Astrocyte (in vitro differentiated cells and primary cell): ENCODE data around the gene PTCH2. TPM values are rescaled to one million over a fixed set of nuclear protein-coding genes. Genes with fewer than 3 reads are reported as not detected.

ENCODE experiments used
- DNase-seq: peaks from one replicate; pipeline ENCODE4 v3.0.0-alpha.2; 2010; ENCODE audit warnings: low read depth
- FAIRE-seq: peaks from 2 replicates; lab custom pipeline; 2011; peaks lifted over from hg19 to GRCh38; lab: Jason Lieb, UNC
- H2AFZ ChIP-seq: 2 replicates; pipeline ENCODE4 v1.6.0; 2012; ENCODE audit warnings: low read depth, low read length, inconsistent platforms
- H3K27ac ChIP-seq: 2 replicates; pipeline ENCODE4 v1.5.1; 2011; ENCODE audit warnings: low read depth, low read length, inconsistent platforms
- H3K27me3 ChIP-seq: 2 replicates; pipeline ENCODE4 v1.6.0; 2011; ENCODE audit warnings: low read length, inconsistent platforms; ENCODE audit not compliant: insufficient read depth
- H3K36me3 ChIP-seq: 2 replicates; pipeline ENCODE4 v1.5.1; 2011; ENCODE audit warnings: low read length, inconsistent platforms; ENCODE audit not compliant: insufficient read depth
- H3K4me1 ChIP-seq: 2 replicates; pipeline ENCODE4 v1.5.1; 2011; ENCODE audit warnings: low read length, inconsistent platforms; ENCODE audit not compliant: insufficient read depth
- H3K4me2 ChIP-seq: 2 replicates; pipeline ENCODE4 v1.6.0; 2012; ENCODE audit warnings: low read length, inconsistent platforms
- H3K4me3 ChIP-seq: 2 replicates; pipeline ENCODE4 v1.5.1; 2011; ENCODE audit warnings: low read depth, mild to moderate bottlenecking, low read length, inconsistent platforms; ENCODE audit not compliant: insufficient read depth
- H3K79me2 ChIP-seq: 2 replicates; pipeline ENCODE4 v1.6.0; 2012; ENCODE audit warnings: mild to moderate bottlenecking, low read length, inconsistent platforms; ENCODE audit not compliant: insufficient read depth
- H3K9ac ChIP-seq: 2 replicates; pipeline ENCODE4 v1.6.0; 2012; ENCODE audit warnings: mild to moderate bottlenecking, low read length, inconsistent platforms
- H3K9me3 ChIP-seq: 2 replicates; pipeline ENCODE4 v1.5.1; 2012; ENCODE audit warnings: low read depth, mild to moderate bottlenecking, low read length, inconsistent platforms; ENCODE audit not compliant: insufficient read depth
- H4K20me1 ChIP-seq: 2 replicates; pipeline ENCODE4 v1.6.0; 2012; ENCODE audit warnings: low read length, inconsistent platforms; ENCODE audit not compliant: insufficient read depth
- H3K27ac Mint-ChIP-seq: one replicate; pipeline ENCODE4 v1.8.0; 2021; ENCODE audit warnings: mild to moderate bottlenecking, mixed read lengths; ENCODE audit not compliant: unreplicated experiment
- H3K27me3 Mint-ChIP-seq: one replicate; pipeline ENCODE4 v1.8.0; 2021; ENCODE audit warnings: low read depth, mixed read lengths; ENCODE audit not compliant: unreplicated experiment
- H3K36me3 Mint-ChIP-seq: one replicate; pipeline ENCODE4 v1.8.0; 2021; ENCODE audit warnings: low read depth, mixed read lengths; ENCODE audit not compliant: unreplicated experiment
- H3K4me1 Mint-ChIP-seq: one replicate; pipeline ENCODE4 v1.8.0; 2021; ENCODE audit warnings: low read depth, mixed read lengths; ENCODE audit not compliant: unreplicated experiment
- H3K4me3 Mint-ChIP-seq: one replicate; pipeline ENCODE4 v1.8.0; 2021; ENCODE audit warnings: mild to moderate bottlenecking, moderate library complexity, mixed read lengths; ENCODE audit not compliant: unreplicated experiment
- H3K9me3 Mint-ChIP-seq: one replicate; pipeline ENCODE4 v1.8.0; 2021; ENCODE audit warnings: mild to moderate bottlenecking, mixed read lengths; ENCODE audit not compliant: unreplicated experiment
- CTCF ChIP-seq: IDR thresholded peaks from 2 replicates; pipeline ENCODE4 v1.5.1; 2011; ENCODE audit warnings: low read depth, mild to moderate bottlenecking, inconsistent platforms, low read length, moderate library complexity; ENCODE audit not compliant: insufficient read depth
- EZH2 ChIP-seq: IDR thresholded peaks from 2 replicates; pipeline ENCODE4 v1.6.1; 2012; ENCODE audit warnings: mild to moderate bottlenecking, low read length, inconsistent platforms; ENCODE audit not compliant: insufficient read depth
- total RNA-seq: library from RNA; stranded (reverse); gene quantifications from 2 replicates; pipeline ENCODE4 v1.2.1, GENCODE V29; 2021

Gene PTCH2
- total RNA-seq, 1 donor from 2014 or later = 0.89 TPM

GRCh38 chr1:44820328-44821239, 22.5 kb downstream of the PTCH2 start:
- Mint-ChIP-seq H3K27ac (peak overlapping the region; percentile 99), H3K27me3 (peaks cover 2% of the 10 kb centered on the region), H3K4me3 (peak overlapping the region; percentile 81), H3K36me3 (peaks cover 3% of the 10 kb centered on the region), H3K9me3 (peaks cover 3% of the 10 kb centered on the region), H3K4me1 (peaks cover 8% of the 10 kb centered on the region)
- TF ChIP-seq EZH2 (no peak), CTCF (no peak)
- no peak for DNase-seq
- Histone ChIP-seq H2AFZ (peak overlapping the region; percentile 83), H3K27me3 (no peaks in the 10 kb centered on the region), H3K4me1 (peaks cover 11% of the 10 kb centered on the region), H3K27ac (peak overlapping the region; percentile 99), H4K20me1 (no peaks in the 10 kb centered on the region), H3K9me3 (no peaks in the 10 kb centered on the region), H3K4me3 (peak overlapping the region; percentile 60), H3K9ac (peak overlapping the region; percentile 94), H3K79me2 (no peaks in the 10 kb centered on the region), H3K4me2 (peak overlapping the region; percentile 84), H3K36me3 (peaks cover 6% of the 10 kb centered on the region)
- FAIRE-seq = no peak

GRCh38 chr1:44819608-44820327, 23.3 kb downstream of the PTCH2 start:
- H3K9me3 ChIP-seq = no peaks in the 10 kb centered on the region
- DNase-seq = peak; percentile 94
- TF ChIP-seq EZH2 = no peak
- TF ChIP-seq CTCF = no peak
- Mint-ChIP-seq H3K9me3 (peaks cover 3% of the 10 kb centered on the region), H3K4me3 (peak overlapping the region; percentile 81), H3K27ac (peak overlapping the region; percentile 99), H3K4me1 (peaks cover 15% of the 10 kb centered on the region), H3K36me3 (peaks cover 10% of the 10 kb centered on the region), H3K27me3 (peaks cover 2% of the 10 kb centered on the region)
- peak overlapping the region; percentile 83 for H2AFZ ChIP-seq
- no peaks in the 10 kb centered on the region for H4K20me1 ChIP-seq
- peak overlapping the region; percentile 84 for H3K4me2 ChIP-seq
- H3K79me2 ChIP-seq = no peaks in the 10 kb centered on the region
- peak overlapping the region; percentile 99 for H3K27ac ChIP-seq
- H3K9ac ChIP-seq = peak overlapping the region; percentile 94
- peaks cover 13% of the 10 kb centered on the region for H3K4me1 ChIP-seq
- peaks cover 13% of the 10 kb centered on the region for H3K36me3 ChIP-seq
- peak; percentile 39 for FAIRE-seq
- no peaks in the 10 kb centered on the region for H3K27me3 ChIP-seq
- H3K4me3 ChIP-seq = peak overlapping the region; percentile 60
